BE2C (cell line): Measurements from ENCODE around the gene EPHB2.

ENCODE experiments used
- DNase-seq: peaks from one replicate; pipeline ENCODE4 v3.0.0-alpha.2; 2020
- H3K27me3 ChIP-seq: fragments of 250-450 bp; sonication (Bioruptor Pico); 2 replicates; pipeline ENCODE4 v1.5.1; 2020; ENCODE audit warnings: mild to moderate bottlenecking
- H3K36me3 ChIP-seq: fragments of 250-450 bp; sonication (Bioruptor Pico); 2 replicates; pipeline ENCODE4 v1.5.1; 2020; ENCODE audit warnings: mild to moderate bottlenecking
- H3K4me1 ChIP-seq: fragments of 250-450 bp; sonication (Bioruptor Pico); 2 replicates; pipeline ENCODE4 v1.5.1; 2020
- H3K4me3 ChIP-seq: 2 replicates; pipeline ENCODE4 v1.5.1; 2011; ENCODE audit warnings: low read depth, low read length
- H3K9me3 ChIP-seq: fragments of 250-450 bp; sonication (Bioruptor Pico); 2 replicates; pipeline ENCODE4 v1.5.1; 2020
- TF ChIP-seq, protein P1 (sequence below): IDR thresholded peaks from 2 replicates; pipeline ENCODE4 v1.5.1; 2012; ENCODE audit warnings: mild to moderate bottlenecking, low read depth, low read length

Gene EPHB2

DNA sequence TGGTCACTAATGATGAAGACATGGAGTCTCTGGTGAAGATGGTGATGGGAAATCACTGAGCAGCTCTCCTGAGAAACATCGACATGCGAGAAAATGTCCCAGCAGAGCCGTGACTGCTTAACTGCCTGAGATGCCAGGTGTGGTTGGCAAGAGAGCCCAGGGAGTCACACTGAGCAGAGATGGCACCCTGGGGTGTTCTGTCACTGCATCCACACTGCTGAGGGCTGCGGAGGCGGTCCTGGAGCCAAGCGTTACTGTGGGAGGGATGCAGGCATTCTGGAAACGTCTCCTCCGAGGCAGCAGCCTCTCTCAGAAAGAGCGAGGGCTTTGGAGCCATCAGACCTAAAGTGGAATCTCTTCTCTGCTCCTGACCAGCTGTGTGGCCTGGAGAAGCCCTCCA is 57.2 kb downstream of the EPHB2 start:
- H3K4me3 ChIP-seq, result no peak overlapping the region
- H3K27me3 ChIP-seq, result no peaks in the 10 kb centered on the region
- no peaks in the 10 kb centered on the region for H3K4me1 ChIP-seq
- TF ChIP-seq, protein P1, sequence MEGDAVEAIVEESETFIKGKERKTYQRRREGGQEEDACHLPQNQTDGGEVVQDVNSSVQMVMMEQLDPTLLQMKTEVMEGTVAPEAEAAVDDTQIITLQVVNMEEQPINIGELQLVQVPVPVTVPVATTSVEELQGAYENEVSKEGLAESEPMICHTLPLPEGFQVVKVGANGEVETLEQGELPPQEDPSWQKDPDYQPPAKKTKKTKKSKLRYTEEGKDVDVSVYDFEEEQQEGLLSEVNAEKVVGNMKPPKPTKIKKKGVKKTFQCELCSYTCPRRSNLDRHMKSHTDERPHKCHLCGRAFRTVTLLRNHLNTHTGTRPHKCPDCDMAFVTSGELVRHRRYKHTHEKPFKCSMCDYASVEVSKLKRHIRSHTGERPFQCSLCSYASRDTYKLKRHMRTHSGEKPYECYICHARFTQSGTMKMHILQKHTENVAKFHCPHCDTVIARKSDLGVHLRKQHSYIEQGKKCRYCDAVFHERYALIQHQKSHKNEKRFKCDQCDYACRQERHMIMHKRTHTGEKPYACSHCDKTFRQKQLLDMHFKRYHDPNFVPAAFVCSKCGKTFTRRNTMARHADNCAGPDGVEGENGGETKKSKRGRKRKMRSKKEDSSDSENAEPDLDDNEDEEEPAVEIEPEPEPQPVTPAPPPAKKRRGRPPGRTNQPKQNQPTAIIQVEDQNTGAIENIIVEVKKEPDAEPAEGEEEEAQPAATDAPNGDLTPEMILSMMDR, result no peak
- DNase-seq, result no peak
- H3K9me3 ChIP-seq, result no peaks in the 10 kb centered on the region
- no peaks in the 10 kb centered on the region for H3K36me3 ChIP-seq

DNA sequence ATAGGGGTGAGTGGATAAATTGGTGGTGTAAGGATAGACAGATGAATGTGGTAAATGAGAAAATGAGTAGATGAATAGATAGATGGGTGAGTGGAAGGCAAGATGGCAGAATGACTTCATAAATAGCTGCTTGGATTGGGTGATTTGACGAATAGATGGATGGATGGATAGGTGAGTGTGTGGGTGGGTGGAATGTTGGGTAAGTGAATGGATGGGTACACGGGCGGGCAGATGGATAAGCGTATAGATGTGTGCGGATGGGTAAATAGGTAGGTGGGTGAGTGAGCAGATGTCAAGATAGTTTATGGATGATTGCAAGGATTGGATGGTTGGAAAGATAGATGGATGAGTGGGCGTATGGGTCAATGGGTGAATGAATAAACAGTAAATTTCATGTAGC is 59.3 kb downstream of the EPHB2 start:
- no peak for DNase-seq
- no peaks in the 10 kb centered on the region for H3K4me1 ChIP-seq
- no peaks in the 10 kb centered on the region for H3K36me3 ChIP-seq
- TF ChIP-seq, protein P1, result no peak
- no peaks in the 10 kb centered on the region for H3K9me3 ChIP-seq
- no peaks in the 10 kb centered on the region for H3K27me3 ChIP-seq
- H3K4me3 ChIP-seq, result no peak overlapping the region

DNA sequence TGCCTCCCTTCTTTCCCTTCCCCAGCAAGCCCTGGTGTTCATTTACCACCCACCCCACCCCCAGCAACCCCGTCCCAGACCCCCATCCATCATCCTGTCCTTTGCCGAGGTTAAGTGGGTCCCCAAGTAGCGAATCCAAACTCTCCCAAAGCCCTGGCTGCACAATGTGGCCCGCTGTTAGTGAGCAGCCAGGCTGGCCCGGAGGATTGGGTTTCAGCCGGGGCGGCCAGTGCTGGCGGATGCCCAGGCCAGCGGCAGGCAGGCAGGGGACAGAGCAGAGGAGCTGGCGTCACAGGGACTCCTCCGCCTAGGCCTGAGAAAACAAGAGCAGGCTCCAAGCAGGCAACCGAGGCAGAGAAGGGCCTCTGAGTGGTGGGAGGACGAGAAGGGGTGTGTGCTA is 61.4 kb downstream of the EPHB2 start:
- no peak overlapping the region for H3K4me3 ChIP-seq

DNA sequence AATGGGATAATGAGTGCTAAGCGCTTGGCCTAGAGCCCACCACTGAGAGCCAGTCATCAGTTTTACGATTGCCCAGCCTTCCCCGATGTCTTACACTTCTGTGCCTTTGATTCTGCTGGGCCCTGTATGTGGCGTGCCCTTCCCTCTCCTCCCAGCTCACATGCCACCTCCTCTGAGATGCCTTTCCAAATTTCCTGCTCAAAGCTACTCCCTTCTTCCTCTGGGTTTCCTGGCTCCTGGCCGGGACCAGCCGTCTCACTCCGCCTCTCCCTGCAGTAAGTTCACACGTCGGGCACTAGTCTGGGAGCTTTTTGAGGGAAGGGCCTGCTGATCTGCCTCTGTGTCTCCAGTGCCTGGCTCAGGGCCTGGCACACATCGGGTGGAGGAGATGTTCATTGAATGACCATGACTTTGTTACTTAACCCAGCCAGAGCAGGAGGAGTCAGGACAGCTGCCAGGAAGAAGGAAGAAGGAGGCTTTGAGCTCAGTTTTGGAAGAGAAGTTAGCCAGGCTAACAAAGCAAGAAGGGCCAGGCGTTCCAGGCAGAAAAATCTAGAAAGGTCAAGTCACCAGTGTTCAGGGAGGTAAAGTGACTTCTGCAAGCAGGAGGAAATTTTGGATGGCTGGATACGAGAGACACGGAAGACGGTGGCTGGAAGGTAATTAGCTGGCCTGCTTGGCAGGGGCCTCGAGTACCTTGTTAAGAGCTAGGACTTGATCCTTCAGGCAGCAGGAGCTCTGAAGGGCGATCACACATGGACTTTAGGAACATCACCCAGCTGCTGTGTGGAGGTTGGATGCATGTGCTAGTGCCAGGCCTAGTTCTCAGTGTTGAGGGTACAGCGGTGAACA is 63.6 kb downstream of the EPHB2 start:
- DNase-seq, result no peak
- Histone ChIP-seq H3K9me3 (no peaks in the 10 kb centered on the region), H3K27me3 (no peaks in the 10 kb centered on the region), H3K4me1 (no peaks in the 10 kb centered on the region), H3K36me3 (no peaks in the 10 kb centered on the region), H3K4me3 (no peak overlapping the region)
- TF ChIP-seq, protein P1, result no peak

More for the DNA sequence above, 61.4 kb downstream of the EPHB2 start:
- Histone ChIP-seq H3K27me3 (no peaks in the 10 kb centered on the region), H3K36me3 (no peaks in the 10 kb centered on the region), H3K4me1 (no peaks in the 10 kb centered on the region), H3K9me3 (no peaks in the 10 kb centered on the region)
- DNase-seq, result no peak
- TF ChIP-seq, protein P1, result no peak

DNA sequence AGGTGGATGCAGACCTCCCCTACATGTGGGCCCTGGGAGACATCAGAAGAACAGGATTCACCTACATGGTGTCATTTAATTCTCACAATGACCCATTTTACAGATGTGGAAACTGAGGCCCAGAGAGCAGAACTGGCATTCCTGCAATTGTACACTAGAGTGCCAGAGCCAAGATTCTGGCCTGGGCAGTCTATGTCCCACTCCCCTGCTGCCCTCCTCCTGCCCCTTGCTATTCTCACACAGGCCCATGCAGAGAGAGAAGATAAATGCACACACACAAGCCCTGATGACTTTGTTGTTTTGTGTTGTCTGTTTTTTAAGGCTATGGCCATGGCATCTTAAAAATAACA is 64.2 kb downstream of the EPHB2 start:
- TF ChIP-seq, protein P1, result no peak
- no peaks in the 10 kb centered on the region for H3K9me3 ChIP-seq
- no peak for DNase-seq
- no peaks in the 10 kb centered on the region for H3K4me1 ChIP-seq
- no peaks in the 10 kb centered on the region for H3K27me3 ChIP-seq
- no peak overlapping the region for H3K4me3 ChIP-seq
- no peaks in the 10 kb centered on the region for H3K36me3 ChIP-seq

DNA sequence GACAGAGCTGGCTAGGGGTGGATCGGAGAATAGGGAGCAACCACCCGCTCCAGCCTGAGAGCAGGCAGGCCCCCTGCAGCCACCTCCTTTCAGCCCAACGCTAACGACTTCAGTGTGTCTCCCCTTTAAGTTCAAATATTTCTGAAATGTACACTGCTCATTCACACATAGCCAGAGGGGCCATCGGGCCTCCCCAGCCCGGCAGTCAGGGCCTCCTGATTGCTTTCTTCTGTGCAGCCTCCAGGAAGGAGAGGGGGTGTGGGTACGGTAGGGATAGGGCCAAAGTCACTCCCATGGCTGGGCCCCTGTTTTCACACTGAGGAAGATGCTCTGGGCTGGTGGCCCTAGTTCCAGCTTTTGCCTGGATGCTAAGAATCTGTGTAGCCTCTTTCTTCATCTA is 64.8 kb downstream of the EPHB2 start:
- no peaks in the 10 kb centered on the region for H3K36me3 ChIP-seq
- no peaks in the 10 kb centered on the region for H3K9me3 ChIP-seq
- TF ChIP-seq, protein P1, result no peak
- no peaks in the 10 kb centered on the region; the same call in 1 of the 2 replicates for H3K4me1 ChIP-seq
- DNase-seq, result no peak
- H3K27me3 ChIP-seq, result no peaks in the 10 kb centered on the region
- no peak overlapping the region for H3K4me3 ChIP-seq
